Stomach (tissue), 4 donors: Measurements from ENCODE around the gene SLC27A3.

Experiments
- CTCF ChIP-seq, 7 experiments: fragments of 450-650 bp in 4 of 7; fragments of 200-600 bp in 3 of 7; sonication (generic) in 3 of 7; IDR thresholded peaks; one replicate each; pipeline ENCODE4 v1.5.1; 2016 to 2019; ENCODE audit warnings: antibody characterized with exemption in 7 of 7, control low read depth in 2 of 7, mild to moderate bottlenecking in 1 of 7
- POLR2AphosphoS5 ChIP-seq, 3 donors: sonication (generic); formaldehyde crosslinking; IDR thresholded peaks; one replicate each; pipeline ENCODE4 v1.6.1; 2016; ENCODE audit warnings: antibody characterized with exemption in 3 of 3

- TF ChIP-seq POLR2AphosphoS5 (IDR thresholded peaks at IDR 0.05) = no peak
- no peak for TF ChIP-seq CTCF (IDR thresholded peaks at IDR 0.05)
Observed at GRCh38 chr1:153774026-153774595, 1.1 kb upstream of the SLC27A3 start.
